Femur (tissue), 1 donor: ENCODE results near the gene DDI2.
"Not testable (repeated sequence)": the region's sequence is repeated elsewhere in the genome, so short reads cannot be mapped to it uniquely, and the experiment has no call there.

ENCODE experiments used
- DNase-seq: peaks from one replicate; pipeline ENCODE4 v3.0.0-alpha.2; 2017

Gene DDI2

GRCh38 chr1:15617173-15618076 is at the start of gene DDI2:
TSS of gene DDI2 (plus strand) at chr1:15617458. CDS start at chr1:15617671, 213 bp downstream.
- DNase-seq, result peak; percentile 98

- DNase-seq, result no peak
Measured at GRCh38 chr1:15568387-15569073, 48.7 kb upstream of the DDI2 start.

GRCh38 chr1:15570861-15571260 is 46.4 kb upstream of the DDI2 start:
- no peak for DNase-seq

GRCh38 chr1:15571266-15571665 is 46.0 kb upstream of the DDI2 start:
- DNase-seq, result no peak

- DNase-seq, result no peak
Measured at GRCh38 chr1:15573477-15573876, 43.8 kb upstream of the DDI2 start.

- no peak for DNase-seq
Measured at GRCh38 chr1:15574741-15575140, 42.5 kb upstream of the DDI2 start.

- no peak for DNase-seq
Measured at GRCh38 chr1:15575549-15576150, 41.6 kb upstream of the DDI2 start.

- no peak for DNase-seq
Measured at GRCh38 chr1:15577691-15578090, 39.6 kb upstream of the DDI2 start.

GRCh38 chr1:15578921-15579682 is 38.2 kb upstream of the DDI2 start:
- no peak for DNase-seq

GRCh38 chr1:15579683-15580047 is 37.6 kb upstream of the DDI2 start:
- DNase-seq, result no peak

GRCh38 chr1:15583016-15583706 is 34.1 kb upstream of the DDI2 start:
- DNase-seq, result no peak

GRCh38 chr1:15584489-15585363 is 32.5 kb upstream of the DDI2 start, which contains the start of gene AGMAT:
TSS of gene AGMAT (minus strand) at chr1:15585051. CDS start at chr1:15584967, 84 bp downstream.
- DNase-seq, result peak; percentile 58

- no peak for DNase-seq
Measured at GRCh38 chr1:15592285-15592684, 25.0 kb upstream of the DDI2 start.

- no peak for DNase-seq
Measured at GRCh38 chr1:15595809-15596617, 21.2 kb upstream of the DDI2 start.

- DNase-seq, result no peak
Measured at GRCh38 chr1:15598436-15598835, 18.8 kb upstream of the DDI2 start.

GRCh38 chr1:15603050-15603965 is 13.9 kb upstream of the DDI2 start:
- DNase-seq, result peak; percentile 98

GRCh38 chr1:15603966-15604282 is 13.3 kb upstream of the DDI2 start:
- DNase-seq, result not testable (repeated sequence)

GRCh38 chr1:15604400-15604799 is 12.9 kb upstream of the DDI2 start:
- DNase-seq, result not testable (repeated sequence)
